ENCODE data around the gene PLCL1.

GRCh38 chr2:198113316-198113715 lies 308.9 kb downstream of the PLCL1 start:
- TF ChIP-seq REST (IDR thresholded peaks at IDR 0.05; ENCODE audit: insufficient replicate concordance, low read depth) (no peak), CTCF (IDR thresholded peaks at IDR 0.05; ENCODE audit: insufficient read depth, low read length) (no peak), POLR2AphosphoS5 (IDR thresholded peaks at IDR 0.05; ENCODE audit: low read depth) (no peak), GABPA (IDR thresholded peaks at IDR 0.05; ENCODE audit: low read depth) (no peak), SPI1 (IDR thresholded peaks at IDR 0.05; ENCODE audit: borderline replicate concordance, low read depth) (no peak)

Data from HL-60 (cell line).